HG03097 (cell line): Measurements from ENCODE around the gene C2orf76.

ENCODE experiments used
- ATAC-seq: cut with Tn5 transposase; IDR thresholded peaks from one replicate; pipeline ENCODE4 v1.9.1; 2021; ENCODE audit not compliant: unreplicated experiment, low FRiP score

The C2orf76 gene

DNA sequence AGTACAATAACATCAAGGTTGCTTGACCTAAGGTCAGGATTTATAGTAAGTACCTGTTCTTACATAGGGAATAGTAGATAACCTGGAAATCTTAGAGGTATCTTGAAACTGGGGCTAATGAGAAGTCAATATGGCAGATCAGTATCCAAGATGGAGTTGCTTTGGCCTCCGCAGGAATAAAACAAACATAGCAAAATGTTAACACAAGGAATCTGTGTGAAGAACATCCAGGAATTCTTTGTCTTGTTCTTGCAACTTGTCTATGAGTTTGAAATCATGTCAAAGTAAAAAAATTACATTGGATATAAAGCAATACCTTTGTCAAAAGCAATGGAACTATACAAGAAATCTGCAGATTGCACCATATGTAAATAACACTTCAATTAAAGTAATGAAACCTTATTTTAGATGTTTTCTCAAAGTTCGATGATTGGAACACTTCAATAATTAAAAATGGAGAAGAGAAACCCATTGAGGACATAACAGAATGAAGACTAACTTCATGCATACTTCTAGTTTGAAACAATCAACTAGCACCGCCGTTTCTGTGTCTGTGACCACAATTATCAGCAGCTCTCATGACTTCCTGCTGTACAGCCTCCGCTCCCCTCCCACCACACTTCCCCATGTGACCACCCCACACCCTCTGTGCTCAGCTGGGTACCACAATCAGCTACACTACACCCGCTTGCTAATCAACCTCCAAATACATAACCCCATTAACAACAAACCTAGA, 27.6 kb downstream of the C2orf76 start:
- peak; percentile 97 for ATAC-seq

DNA sequence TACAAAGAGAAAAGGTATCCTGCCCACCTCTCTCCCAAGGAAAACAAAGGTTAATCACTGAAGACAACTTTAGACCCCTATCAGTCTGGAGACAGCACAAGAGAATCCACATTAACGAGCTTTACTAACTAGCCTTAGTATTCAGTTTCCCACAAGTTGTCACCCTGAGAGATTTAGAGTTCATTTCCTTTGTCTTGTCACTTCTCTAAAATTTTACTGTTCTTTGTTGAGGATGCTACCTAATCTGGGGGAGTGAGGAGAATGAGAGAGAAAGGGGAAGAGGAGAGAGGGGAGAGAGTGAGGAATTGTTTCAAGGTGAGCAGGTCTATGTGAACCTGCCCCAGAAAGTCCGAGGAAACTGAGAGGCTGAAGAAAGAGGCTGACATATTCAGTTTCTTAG, 28.4 kb downstream of the C2orf76 start:
- ATAC-seq: no peak

DNA sequence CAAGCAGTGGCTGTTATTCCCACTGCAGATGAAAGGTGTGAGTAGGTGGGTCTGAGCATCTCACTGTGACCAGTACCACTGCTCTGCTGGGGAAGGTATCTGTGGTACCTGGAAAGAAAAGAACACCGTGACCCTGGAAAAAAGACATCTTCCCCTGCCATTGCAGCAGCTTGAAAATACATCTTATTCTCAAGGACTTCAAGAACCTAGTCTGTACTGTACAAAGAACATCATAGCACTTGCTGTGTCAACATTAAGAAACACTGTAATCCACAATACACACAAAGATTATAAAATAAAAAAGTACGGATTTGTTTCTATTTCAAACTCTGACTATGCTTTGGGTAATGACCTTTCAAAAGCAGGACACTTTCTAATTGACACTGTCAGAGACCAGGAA, 28.9 kb downstream of the C2orf76 start:
- ATAC-seq: no peak

DNA sequence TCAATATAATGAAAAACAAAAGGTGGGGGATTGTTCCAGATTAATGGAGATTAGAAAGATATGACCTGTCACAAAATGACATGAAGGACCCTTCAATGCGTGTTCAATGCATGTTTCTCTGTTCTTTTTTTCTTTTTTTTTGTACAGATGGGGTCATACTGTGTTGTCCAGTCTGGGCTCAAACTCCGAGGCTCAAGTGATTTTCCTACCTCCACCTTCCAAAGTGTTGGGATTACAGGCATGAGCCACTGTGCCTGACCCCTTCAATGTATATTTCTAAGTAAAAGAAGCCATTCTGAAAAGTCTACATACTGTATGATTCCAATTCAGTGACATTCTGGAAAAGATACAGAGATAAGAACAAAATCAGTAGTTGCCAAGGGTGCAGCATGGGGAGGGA, 32.8 kb downstream of the C2orf76 start:
- no peak for ATAC-seq

DNA sequence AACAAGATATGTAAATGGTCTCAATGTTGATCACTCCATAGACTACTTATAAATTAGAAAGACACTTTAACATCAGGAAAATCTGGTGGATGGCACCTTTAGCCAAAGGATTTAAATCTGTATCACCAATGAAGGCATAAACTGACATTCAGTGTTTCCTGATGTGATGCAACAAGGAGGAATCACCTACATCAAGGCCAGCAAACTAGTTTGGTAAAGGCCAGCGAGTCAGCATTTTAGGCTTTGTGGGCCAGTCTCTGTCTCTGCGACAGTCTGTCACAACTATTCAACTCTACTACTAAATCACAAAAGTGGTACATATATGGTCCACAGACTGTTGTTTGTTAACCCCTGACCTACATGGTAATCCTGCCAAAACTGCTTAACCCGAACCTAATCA, 33.3 kb downstream of the C2orf76 start:
- no peak for ATAC-seq

DNA sequence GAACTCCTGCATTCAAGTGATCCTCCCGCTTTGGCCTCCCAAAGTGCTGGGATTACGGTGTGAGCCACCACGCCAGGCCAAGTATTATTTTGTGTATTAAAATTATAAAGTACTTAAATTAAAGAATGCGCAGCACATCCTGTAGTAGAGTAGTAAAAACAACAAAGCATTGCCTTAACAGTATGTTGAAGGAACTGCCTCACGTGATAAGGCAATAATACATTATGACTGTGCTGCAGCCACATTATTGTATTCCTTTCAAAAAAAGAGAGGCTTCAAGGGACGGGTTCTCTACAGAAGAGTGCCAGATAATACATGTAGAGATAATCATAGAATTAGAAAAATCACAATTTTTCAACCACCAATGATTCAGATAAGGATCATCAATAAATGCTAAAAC, 33.7 kb downstream of the C2orf76 start:
- ATAC-seq: no peak

DNA sequence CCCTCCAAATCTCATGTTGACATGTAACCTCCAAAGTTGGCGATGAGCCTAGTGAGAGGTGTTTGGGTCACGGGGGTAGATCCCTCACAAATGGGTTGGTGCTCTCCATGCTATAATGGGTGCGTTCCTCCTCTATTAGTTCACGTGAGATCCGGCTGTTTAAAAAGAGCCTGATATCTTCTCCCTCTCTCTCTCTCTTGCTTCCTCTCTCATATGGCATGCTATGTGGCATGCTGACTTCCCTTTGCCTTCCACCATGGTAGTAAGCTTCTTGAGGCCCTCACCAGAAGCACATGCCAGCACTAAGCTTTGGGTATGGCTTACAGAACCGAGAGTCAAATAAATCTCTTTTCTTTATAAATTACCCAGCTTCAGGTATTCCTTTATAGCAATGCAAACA, 39.2 kb downstream of the C2orf76 start:
- ATAC-seq: no peak

DNA sequence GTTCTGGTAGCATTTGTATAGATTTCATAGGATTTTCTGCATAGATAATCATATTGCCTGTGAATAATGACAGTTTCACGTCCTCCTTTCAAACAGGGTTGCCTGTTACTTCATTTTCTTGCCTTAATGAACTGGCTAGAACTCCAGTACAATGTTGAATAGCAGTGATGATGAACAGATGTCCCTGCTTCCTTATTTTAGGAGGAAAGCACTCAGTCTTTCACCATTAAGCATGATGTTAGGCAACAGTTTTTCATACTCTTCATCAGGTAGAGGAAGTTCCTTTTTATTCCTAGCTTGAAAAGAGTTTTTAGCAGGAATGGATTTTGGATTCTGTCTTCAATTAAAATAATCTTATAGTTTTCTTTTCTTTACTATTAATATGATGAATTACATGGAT, 39.7 kb downstream of the C2orf76 start:
- no peak for ATAC-seq

DNA sequence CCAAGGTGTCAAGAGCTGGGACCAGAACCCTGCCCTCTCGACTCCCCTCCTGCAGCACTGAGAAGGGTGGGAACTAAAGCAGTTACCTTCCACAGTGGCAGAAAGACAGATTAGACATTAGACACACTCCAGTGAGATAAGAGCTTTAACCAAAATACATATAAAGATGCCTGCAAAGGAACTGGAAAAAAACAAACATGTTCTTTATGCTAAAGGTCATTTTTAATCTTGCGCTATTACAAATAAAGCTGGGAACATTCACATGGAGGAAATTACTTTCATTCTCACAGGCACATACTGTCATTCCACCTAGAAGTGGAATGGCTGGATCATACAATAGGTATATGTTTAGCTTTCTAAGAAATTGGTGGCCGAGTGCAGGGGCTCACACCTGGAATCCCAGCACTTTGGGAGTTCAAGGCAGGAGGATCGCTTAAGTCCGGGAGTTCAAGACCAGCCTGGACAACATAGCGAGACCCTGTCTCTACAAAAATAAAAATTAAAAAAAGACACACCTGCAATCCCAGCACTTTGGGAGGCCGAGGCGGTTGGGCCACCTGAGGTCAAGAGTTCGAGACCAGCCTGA, 41.9 kb downstream of the C2orf76 start:
- no peak for ATAC-seq

DNA sequence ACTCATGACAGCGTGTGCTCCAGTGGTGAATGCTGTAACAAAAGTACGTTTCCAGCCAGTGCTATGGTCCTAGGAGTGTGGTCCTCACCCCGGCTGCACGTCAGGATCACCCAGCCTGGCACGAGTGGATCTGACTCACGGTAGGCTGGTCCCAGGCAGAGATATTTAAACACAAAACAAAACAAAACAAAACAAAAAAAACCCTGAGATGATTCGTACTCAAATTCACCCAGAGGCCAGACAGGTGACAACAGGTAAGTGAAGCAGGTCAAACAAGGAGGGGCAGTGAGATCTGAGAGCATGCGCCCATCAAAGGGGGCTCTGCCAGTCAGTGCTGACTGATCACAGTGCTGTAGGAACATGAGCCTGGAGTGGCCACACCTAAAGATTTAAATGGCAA, 43.2 kb downstream of the C2orf76 start:
- no peak for ATAC-seq

DNA sequence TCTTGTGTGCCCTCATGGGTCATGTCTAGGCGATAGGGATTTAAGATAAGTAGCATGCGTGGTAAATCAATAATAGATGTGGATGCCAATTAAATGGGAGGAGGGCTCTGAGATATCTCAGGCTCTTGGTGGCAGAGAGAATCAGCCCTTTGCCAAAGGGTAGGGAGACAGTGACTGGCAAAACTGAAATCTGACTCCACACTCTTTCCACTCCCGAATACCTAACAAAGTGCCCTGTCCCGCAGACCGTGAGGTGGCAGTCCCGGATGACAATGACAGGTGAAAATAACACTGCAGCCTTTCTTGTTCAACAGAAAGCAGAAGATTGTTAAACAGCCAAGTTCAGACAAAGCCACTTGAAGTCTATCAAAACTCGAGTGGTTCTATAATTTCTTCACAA, 47.0 kb downstream of the C2orf76 start:
- ATAC-seq: no peak

DNA sequence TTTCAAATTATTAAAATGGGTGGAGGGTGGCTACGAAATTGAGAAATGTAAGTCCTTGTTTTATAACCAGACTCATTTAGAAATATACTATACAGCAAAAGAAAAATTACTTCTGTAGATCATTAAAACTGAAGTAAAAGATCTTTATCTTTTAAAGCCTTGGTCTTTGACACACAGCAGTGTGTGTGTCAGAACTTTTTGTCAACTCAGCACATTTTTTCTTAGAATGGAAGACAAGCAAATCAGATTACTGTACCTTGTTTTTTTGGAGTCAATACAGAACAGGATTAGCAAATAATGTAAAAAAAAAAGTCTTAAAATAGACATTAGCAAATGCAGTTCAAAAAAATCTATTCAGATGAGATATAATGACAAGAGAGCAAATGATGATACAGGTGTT, 49.1 kb downstream of the C2orf76 start:
- no peak for ATAC-seq

DNA sequence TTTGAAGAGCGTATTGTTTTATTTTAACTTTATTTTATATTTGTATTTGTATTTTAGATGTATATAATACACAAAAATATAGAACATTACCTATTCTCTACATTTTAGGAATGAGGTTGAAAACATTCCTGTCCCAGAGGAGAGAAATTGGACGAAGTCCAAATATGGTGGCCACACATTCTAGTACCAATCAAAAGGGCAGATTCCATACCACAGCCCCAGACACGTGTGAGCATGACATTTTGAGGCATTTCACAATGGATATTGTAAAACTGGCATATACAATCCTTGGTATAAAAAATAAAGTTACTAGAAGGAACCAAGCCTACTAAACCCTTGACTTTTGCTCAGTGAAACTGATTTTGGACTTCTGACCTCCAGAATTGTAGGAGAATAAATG, 50.6 kb downstream of the C2orf76 start:
- ATAC-seq: no peak

DNA sequence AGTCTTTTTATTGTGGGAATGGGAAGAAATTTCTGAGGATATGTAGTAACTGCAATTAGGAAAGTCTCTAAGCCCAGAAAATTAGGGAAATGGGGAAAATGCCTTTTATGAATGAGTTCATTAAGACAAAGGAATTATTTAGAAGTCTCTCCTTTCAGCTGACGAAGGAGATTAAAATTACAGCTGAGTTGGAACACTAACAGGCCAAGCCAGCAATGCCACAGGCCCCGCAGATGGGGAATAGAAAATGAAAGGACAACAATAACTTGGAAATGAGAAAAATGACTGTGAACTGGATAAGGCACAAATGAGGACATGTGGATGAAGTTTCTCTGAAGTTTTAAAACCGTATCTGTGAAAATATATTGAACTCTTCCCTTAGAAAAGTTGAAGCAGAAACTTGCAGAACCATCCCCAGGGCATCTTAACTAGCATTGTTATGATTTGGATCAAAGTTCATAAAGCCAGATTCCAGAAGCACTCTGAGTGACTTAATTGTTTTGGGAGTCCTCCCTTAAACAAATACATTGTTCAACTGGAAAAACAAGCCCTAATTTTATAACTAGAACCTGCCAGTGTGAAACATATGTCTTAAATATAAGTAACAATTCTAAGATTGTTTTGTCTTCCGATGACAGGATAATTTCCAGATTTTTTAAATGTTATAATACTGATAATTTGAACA, 51.3 kb downstream of the C2orf76 start:
- no peak for ATAC-seq

DNA sequence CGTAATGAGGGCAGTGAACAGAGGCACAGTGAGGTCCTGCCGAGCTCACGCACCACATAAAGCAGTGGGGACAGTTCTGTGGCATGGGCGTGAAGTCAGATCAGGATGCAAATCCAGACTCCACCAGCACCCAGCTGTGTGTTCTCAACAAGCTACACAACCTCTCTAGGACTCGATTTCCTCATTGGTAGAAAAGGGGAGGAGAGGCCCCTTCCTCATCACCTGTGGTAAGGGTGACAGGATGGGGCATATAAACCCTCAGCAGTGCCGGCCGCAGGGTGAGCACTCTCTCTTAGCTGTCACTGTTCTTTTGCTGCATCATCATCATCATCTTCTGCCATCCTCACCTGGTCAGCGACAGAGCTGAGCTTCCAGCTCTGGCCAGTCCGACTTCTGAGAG, 54.8 kb downstream of the C2orf76 start:
- ATAC-seq: no peak

DNA sequence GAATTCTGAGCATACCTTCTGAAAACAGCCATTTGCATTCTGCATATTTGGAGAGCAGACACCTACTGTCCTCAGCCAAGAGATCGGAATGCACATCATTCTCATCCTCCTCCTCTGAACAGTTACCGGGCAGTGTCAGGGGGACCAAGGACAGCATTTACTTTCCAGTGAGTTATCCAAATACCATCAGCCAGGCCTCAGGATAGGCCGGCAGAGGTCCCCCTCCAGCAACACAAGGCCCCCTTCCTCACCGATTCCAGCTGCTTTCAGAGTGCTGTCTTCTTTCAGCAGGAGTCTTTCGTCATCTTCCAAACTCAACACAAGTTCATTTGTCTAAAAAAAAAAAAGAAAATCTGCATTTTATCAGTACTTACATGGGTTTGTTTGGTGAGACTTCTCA, 55.3 kb downstream of the C2orf76 start:
- ATAC-seq: no peak

DNA sequence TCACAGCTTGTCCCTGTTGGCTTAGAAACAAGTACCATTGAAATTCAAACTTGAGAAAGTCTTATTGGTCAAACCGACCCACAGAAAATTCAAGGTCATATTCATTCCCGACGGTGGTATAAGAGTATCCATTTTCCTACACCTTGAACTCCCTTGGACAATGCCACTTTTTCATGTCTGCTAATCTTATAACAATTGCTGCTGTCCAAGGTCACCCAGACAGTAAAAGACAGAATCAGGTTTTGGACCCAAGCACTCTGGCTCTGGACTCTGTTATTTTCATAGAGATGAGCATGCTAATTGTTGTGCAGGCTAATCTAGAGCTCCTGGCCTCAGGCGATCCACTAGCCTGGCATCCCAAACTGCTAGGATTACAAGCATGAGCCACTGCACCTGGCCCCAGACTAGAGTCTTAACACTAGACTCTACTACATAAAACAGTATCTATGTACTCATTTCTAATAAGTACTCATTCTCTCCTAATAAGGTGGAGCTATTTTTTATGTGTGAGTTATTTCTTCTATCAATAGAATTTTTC, 57.8 kb downstream of the C2orf76 start:
- no peak for ATAC-seq

DNA sequence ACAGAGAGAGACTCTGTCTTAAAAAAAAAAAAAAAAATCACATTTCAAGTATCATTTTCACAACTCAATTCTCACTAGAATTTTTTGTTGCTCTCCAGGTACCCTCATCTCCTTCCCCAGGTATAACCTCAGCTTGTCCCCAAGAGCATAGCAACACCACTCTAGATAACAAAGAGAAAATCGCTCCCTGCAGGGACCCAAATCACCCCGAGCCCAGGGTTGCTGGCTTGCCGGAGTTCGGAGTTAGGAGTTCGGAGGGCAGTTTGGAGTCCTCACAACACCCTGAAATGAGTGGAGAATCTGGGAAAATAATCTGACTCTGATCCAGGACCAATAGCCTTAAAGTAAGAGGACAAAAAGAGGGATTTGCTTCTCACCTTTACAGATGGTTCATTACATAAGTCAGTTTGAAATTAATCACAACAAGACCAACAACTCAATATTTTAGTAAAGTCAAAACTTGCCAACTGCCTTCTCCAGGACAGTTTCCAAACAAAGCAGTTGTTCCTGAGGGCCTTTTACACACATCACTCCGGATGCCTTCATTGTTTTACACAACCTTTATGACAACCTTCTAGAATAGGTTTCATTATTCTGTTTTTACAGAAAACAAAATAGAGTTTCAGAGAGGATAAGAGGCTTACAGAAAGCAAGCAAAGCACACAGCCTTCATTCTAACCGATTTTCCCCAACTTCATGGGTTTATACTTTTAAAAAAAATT, 59.1 kb downstream of the C2orf76 start:
- no peak for ATAC-seq

DNA sequence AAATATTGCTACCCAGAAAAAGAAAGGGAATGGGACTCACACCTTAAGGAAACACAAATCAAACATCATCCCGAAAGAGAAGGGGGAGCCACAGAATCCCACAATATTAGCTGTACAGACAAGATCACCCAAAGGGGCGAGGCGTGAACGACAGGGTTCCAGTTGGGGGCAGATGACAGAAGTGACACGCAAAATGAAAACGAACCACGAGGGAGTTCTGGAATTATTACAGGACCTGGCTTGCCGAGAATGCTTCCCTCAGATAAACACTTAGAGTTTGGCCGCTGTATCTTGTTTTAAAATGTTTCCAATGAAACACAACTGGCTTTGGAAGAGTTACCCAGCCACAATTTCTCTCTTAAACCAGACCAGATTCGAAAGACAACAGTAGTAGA, 60.4 kb downstream of the C2orf76 start:
- no peak for ATAC-seq

DNA sequence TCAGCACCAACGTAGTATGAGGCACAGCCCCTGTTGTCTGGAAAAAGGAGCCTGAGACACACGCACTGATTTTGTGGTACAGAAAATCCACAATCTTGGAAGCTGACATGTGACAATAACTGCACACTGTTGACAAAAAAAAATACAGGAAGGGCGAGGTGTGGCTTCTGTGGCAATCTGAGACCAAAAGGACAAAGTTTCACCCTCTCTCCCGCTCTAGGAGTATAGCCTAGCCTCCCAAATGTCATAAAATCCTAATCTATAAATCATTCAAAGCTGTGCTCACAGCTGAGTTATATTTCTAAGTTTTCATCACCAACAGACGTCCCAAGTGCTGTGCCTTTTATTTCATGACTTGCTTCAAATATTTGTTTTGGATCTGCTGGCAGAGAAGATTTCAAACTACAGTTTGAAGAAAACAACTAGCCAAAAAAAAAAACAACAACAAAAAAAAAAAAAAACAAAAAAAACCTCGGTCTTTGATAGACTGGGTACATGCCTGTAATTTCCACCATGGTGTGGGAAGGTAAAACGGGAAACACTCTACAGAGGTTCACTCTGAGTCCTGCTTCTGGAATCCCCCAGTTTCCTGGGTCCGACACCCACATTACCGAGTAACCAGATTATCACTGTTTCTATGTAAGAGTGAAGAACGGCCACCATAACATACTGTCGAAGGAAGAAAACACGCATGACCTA, 61.0 kb downstream of the C2orf76 start:
- no peak for ATAC-seq

DNA sequence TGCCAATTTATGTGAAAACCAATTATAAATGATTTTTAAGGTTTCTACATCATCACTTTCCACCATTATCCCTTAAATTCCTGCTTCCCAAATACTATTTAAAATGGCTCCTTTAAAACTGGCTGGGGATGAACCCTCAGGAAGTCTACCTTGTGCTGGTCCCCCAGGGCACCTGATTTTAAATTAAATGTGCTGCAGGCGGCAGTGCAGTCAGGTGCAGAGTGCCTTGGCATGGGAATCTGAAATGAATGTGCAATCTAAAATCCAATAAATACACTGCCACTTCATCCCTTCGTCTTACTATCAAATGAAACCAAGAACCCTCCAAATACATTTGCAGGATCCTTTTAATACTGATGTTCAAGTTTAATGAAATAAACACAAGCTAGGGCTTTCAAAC, 61.8 kb downstream of the C2orf76 start:
- ATAC-seq: no peak
